HG03108 (cell line): ENCODE measurements around the gene SETDB1.
A peak's percentile ranks its signal among the peaks of the same experiment; 100 is the strongest.
"Not testable (repeated sequence)": the region's sequence is repeated elsewhere in the genome, so short reads cannot be mapped to it uniquely, and the experiment has no call there.

Experiments used
- ATAC-seq: cut with Tn5 transposase; IDR thresholded peaks from one replicate; pipeline ENCODE4 v1.9.1; 2021; ENCODE audit warnings: moderate library complexity; ENCODE audit not compliant: unreplicated experiment

Gene SETDB1

DNA sequence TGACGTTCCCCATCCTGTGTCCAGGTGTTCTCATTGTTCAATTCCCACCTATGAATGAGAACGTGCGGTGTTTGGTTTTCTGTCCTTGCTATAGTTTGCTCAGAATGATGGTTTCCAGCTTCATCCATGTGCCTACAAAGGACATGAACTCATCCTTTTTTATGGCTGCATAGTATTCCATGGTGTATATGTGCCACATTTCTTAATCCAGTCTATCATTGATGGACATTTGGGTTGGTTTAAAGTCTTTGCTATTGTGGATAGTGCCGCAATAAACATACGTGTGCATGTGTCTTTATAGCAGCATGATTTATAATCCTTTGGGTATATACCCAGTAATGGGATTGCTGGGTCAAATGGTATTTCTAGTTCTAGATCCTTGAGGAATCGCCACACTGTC is 2.6 kb downstream of the SETDB1 start:
- ATAC-seq, result not testable (repeated sequence)

DNA sequence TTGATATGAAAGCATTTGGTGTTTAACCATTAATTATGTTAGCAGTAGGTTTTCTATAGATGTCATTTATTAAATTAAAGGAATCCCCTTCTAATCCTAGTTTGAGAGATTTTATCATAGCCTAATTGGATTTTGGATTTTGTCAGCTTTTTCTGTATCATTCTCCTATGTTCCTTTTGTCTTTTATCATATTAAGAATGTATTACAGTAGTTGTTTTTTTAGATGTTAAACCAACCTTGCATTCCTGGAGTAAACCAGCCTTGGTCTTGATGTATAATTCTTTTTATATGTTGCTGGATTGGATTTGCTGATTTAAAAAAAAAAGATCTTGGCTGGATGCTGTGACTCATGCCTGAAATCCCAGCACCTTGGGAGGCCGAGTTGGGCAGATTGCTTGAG is 5.6 kb downstream of the SETDB1 start:
- no peak for ATAC-seq

DNA sequence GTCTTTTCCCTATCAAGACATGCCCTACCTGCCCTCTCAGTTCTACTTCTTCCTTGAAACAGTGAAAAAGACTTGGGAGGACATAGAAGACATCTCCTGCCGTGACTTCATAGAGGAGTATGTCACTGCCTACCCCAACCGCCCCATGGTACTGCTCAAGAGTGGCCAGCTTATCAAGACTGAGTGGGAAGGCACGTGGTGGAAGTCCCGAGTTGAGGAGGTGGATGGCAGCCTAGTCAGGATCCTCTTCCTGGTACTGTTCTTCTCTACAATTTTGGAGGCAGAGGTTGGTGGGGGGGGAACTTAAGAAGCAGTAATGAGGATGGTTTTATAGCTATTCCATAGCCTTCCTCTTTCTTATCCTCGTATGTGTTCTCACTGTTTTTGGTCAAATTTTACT is 18.7 kb downstream of the SETDB1 start:
- no peak for ATAC-seq

DNA sequence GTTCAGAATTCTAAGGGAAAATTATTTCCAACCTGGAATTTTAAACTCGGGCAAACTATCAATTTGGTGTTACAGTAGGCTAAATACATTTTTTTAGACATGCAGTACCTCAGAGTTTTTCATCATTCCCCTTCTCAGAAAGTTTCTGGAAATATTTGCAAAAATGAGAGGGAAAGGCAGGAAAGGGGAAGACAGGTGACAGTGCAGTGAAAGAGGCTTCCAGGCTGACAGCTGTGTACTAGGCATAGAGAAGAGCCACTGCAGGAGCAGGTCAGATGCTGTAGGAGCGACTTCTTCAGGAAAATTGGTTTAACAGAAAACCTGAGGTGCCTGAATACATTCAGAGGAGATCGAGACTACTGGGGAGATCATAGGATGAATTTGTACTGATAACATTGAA is 28.5 kb downstream of the SETDB1 start:
- ATAC-seq, result no peak

DNA sequence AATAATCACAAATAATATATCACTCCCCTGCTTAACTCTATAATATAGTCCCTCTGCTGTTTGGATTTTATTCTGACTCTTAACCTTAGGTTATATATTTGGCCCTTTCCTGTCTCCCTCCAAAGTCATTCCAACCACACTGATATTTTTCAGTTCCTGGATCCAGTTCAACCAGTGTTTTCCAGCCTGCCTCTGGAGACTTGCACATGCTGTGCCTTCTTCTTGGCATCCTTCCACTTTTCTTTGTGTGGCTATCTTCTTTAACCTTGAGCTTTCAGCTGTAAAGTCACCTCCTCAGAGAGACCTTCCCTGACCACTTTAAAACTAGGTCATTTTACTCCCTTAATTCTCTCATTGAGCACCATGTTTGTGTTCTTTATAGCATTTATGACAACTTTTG is 29.1 kb downstream of the SETDB1 start:
- ATAC-seq, result no peak

DNA sequence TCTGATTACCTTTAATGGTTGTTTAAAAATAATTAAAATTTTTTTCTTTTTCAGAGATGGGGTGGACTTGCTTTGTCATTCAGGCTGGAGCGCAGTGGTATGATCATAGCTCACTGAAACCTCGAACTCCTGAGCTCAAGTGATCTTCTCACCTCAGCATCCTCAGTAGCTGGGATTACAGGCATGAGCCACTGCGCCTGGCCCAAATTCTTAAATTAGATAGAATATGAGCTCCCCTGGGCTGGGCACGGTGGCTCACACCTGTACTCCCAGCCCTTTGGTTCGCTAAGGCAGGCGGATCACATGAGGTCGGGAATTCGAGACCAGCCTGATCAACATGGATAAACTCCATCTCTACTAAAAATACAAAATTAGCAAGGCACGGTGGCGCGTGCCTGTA is 31.5 kb downstream of the SETDB1 start:
- ATAC-seq, result no peak

DNA sequence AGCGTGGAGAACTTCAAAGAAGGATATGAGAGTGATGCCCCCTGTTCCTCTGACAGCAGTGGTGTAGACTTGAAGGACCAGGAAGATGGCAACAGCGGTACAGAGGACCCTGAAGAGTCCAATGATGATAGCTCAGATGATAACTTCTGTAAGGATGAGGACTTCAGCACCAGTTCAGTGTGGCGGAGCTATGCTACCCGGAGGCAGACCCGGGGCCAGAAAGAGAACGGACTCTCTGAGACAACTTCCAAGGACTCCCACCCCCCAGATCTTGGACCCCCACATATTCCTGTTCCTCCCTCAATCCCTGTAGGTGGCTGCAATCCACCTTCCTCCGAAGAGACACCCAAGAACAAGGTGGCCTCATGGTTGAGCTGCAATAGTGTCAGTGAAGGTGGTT is 34.5 kb downstream of the SETDB1 start:
- no peak for ATAC-seq

DNA sequence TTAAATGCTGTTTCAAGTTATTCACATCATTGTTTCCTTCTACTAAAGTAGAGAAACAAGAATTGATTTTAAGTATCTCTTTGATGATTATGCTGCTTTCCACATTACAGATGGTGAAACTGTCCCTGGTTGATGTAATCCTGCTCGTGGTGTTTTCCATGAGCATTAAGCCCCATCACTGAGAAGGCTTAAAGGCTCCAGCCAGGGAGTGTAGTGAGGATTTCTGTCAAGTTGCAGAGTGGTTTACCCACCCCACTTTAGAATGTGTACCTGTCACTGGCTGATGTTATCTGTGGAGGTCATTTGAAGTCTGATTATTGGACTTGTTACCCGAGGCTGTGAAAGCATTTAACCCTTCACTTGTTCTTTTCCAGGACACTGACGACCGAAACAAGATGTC is 35.6 kb downstream of the SETDB1 start:
- no peak for ATAC-seq

DNA sequence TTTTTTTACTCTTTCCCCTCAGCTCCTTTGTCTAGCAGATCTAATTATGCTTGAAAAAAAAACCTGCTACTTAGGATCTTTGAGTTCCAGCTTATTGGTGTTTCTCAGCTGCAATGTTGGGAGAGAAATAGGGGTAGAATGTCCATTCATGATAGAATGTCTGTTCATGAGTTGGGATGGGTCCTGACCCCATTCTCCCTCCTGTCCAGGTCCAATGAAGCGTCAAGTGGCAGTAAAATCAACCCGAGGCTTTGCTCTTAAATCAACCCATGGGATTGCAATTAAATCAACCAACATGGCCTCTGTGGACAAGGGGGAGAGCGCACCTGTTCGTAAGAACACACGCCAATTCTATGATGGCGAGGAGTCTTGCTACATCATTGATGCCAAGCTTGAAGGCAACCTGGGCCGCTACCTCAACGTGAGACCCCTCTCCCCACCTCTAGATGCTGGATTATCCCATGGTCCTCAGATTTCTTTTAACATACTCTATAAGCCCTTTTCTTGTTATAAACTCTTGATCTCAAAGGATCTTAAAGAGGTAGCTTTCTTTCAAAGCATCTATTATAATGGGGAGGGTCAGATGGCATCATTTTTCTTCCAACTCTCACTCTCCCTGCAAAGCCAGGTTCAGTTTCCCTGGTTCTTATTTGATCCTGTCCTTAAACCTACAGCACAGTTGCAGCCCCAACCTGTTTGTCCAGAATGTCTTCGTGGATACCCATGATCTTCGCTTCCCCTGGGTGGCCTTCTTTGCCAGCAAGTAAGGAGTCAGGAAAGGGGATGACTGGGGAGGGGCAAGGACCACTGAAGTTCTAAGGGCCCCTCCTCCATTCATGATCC is 37.4 kb downstream of the SETDB1 start:
- no peak for ATAC-seq

DNA sequence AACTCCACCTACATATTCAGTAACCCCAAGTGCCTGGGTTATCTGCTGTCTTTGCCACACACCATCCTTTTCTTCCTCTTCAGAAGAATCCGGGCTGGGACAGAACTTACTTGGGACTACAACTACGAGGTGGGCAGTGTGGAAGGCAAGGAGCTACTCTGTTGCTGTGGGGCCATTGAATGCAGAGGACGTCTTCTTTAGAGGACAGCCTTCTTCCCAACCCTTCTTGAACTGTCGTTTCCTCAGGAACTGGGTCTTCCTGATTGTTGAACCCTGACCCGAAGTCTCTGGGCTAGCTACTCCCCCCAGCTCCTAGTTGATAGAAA is 38.0 kb downstream of the SETDB1 start:
- ATAC-seq, result no peak

DNA sequence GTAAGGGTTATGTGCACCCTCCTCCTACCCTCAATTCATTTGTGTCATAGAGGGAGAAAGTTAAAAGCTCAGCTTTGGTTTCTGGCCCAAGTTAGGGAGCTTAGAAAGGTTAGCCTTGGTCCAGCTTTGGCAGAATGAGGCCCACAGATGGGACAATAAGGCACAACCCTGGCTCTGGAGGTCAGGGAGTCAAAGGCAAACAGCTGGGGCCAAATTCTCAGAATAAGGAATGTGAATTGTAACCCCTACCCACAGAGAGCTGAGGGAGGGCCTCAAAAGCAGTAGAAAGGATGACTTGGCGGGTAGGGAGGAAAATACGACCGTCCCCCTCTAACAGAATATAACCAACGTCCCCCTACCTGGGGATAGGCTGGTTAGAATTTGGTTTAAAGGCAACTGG is 39.4 kb downstream of the SETDB1 start:
- no peak for ATAC-seq

DNA sequence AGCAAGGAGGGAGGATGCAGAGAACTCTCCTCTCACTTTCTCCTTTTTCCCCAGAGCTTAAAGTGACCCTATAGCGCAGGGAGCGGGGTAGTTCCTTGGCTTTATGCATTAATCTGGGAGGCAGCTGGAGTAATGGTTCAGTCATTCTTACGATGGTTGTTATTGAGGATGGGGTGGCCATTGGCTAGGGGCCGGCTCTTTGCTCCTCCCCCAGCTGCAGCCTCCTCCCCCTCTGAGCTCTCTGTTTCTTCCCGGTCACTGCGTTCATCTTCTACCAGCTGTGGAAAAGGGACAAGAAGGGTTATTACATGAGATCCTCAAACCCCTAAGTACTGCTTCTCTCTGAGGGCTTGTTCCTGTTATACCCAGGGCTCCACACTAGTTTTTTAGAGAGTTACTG is 39.8 kb downstream of the SETDB1 start:
- no peak for ATAC-seq

DNA sequence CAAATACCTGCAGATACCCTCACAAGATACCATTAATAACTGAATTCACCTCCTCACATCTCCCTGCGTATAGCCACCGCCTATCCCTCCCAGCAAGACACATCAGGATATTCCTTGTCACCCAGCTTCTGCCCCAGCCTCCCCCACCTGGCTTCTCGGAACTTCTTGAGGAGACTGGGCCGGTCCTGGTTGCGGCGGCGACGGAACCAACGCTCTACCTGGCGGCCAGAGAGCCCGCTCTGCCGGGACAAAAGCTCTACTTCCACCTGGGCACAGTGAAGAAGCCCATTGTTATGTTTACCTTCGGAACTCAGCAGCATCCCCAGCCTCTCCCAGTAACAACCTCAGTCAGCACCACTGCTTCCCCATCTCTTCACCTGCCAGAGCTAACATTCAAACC is 41.8 kb downstream of the SETDB1 start:
- ATAC-seq, result no peak

DNA sequence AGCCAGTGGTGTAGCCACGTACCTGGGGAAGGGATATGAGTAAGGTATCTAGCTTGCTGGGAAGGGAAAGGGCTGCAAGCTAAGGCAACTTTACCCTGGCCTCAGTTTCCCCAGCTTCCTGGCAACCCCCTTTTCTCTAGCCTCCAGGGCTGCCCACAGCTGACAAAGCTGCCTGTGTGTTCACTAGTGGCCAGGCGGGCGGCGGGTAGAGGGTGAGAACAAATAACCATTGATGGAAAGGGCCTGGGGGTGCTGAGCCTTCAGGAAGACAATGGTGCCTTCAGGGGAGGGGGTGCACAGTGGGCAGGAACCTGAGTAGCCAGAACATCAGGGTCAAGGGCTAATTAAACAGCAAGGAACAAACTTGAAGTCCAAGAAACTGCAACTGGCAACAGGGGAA is 42.3 kb downstream of the SETDB1 start:
- no peak for ATAC-seq

DNA sequence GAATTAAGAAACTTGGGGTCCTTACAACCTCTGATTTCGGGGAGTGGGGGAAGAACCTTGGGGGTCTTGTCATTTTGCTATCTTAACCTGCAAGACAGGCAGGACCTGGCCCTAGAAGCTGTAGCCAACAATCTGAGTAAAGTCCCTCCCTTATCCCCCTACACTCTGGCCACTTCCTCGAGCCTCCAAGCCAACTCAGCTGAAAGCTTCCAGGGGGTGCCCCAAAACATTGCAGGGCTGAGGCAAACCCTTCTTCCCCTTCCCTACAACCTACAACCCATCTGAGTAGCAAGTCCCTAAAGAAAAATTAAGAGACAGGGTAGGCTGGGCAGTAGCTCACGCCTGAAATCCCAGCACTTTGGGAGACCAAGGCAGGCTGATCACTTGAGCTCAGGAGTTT is 43.5 kb downstream of the SETDB1 start:
- ATAC-seq, result no peak

DNA sequence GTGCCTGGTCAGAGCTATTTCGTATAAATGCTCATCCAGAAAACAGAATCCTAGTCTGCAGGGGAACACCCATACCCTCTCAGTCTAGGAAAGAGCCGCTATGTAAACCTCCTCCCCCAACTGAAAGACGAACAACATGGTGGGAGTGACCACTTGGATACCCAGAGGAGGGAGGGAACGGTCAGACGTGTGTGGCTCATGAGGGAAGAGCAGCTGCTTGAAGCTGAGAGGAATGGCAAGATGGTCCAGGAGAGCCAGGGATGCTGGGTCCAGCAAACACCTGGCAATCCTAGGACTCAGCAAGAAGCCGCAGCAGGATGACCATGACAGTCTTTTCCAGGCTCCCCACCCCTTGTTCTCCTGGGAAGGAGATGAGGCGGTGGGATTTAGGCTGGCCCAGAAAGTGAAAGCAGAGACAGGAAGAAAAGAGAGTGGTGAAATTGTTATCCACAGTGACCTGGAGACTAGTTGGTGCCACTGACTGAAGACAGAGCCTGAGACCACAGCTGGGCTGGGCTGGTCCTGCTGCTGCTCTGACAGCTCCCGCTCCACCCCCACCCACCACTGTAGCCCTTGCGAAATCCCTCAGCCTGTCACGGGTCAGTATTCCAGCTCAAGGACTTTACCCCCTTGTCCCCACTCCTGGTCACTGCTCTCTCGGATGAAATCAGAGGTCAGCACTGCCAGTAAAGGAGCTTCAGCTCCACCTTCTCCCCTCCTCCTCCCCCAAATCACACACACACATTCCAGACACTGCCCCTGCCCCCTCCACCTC is 44.8 kb downstream of the SETDB1 start:
- ATAC-seq, result no peak

DNA sequence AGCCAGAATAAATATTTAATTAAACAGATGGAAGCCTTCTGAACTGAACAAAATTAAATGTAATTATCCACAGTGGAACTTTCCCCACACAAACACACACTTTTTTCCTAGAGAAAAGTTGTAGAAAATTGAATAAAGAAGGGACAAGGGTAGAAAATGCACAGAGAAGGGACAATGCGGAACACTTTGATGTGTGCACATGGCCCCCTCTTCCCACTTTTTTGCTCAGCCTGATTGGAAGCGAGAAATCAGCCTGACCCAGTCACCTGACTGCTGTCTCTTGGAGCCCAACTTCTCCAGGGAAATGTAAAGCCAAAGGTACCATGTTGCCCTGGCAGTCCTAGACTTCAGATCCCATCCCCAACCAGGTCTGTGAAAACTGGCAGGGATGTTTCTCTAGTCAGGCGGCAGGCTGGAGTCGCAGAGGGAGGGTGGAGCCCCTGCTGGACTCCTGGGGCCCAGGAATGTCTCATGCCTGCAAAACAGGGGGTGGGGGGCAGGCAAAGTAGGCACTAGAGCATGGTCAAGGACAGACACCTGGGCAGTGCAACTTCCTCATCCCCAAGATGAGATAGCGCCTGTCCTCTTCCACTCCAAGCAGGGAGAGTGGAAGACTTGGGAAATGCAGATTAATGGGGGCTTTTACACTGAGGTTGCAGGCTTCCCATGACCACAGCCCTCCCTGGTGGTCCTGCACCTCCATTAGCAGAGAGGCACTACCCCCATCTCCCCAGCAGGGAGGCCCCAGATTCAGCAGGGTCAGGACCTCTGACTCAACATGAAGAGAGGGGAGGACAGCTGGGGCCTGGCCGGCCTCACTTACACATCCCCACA is 45.6 kb downstream of the SETDB1 start:
- ATAC-seq, result no peak

DNA sequence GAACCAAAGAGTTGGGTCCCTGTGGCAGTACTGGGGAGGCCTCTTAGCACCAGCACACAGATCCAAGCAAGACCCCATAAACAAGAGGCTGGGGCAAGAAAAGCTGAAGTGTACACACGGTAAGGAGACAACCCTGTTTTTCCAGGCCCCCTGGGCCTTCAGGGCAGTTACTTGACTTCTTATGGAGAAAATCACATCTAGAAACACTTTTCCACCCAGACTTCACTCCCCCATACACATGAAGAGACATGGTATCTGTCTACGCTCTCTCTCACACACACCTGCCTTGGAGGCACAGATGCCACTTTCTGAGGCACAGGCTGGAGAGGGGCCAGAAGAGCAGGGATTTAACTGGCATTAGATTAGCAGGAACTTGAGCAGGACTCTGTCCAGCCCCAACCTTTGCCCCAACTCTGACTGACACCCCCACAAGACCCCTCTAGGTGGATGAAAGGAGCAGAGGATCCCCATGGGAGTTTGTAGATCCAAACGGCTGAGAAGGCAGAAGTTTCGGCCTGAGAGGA is 46.3 kb downstream of the SETDB1 start:
- ATAC-seq, result no peak

DNA sequence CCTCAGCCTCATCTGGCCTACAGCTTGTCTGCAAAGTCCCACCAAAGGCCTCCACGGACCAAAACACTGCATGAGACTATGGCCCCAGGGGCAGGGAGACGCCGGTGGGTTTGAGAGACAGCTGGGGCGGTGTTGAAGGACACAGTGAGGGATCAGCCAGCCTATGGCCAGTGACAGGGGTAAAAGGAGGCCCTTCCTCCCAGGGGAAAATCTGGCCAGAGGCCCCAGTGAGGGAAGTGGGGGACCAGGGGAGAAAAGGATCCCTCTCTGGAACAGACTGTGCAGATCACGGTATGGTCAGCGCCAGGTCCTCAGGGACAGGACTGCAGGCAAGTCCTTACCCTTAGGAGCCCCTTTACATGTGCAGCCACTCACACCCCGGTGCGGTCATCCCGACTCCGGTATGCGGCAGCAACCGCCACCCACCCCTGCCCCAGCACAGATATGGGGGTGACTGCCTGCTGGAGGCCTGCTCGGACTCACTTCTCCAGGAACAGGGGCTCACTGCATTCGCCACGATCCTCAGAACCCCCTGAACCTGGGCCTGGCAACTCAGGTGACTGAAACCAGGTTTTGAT is 47.2 kb downstream of the SETDB1 start:
- no peak for ATAC-seq

DNA sequence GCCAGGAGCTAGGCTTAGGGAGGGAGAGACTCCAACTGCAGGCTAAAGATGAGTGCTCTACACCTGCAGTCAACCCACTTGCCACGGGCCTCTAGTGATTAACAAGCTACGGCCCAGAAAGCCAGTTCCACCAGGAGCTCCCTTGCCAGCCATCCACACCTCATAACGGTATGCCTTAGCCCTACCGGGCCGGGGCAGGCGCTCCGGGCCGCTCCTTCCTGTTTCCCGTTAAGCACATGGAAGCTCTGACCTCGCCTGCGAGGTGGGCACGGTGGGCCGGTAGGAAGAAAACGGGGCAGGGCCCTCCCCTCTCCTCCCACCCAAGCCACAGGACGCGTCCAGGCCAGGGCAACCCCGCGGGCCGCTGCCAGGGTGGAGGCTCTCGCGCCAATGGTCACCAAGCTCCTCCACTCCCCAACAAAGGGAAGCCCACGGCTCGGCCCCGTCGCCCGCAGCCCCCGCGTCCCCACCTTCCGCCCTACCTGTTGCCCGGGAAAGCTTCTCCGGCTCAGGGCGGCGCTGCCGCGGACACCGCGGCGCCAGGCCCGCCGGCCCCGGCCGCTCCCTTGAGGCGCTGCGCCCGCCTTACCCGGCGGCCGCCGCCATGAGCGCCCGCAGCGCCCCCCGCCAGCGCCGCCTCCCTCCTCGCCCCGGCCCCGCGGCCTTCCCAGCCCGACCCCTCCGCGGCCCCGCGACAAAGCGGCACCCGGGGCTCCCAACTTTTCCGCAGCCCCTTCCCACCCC is 47.8 kb downstream of the SETDB1 start:
- ATAC-seq, result peak; percentile 36
